GM18867 (cell line): ENCODE measurements around the gene SLC13A2.
"Not testable (repeated sequence)": the region's sequence is repeated elsewhere in the genome, so short reads cannot be mapped to it uniquely, and the experiment has no call there.

ENCODE experiments used
- ATAC-seq: cut with Tn5 transposase; IDR thresholded peaks from one replicate; pipeline ENCODE4 v1.9.1; 2021; ENCODE audit warnings: mild to moderate bottlenecking, moderate library complexity; ENCODE audit not compliant: unreplicated experiment

The SLC13A2 gene

GRCh38 chr17:28513476-28513875 is 40.0 kb downstream of the SLC13A2 start:
- no peak for ATAC-seq

GRCh38 chr17:28514561-28515002 is 41.1 kb downstream of the SLC13A2 start:
- ATAC-seq, result no peak

- no peak for ATAC-seq
Measured at GRCh38 chr17:28515518-28515917, 42.1 kb downstream of the SLC13A2 start.

- no peak for ATAC-seq
Measured at GRCh38 chr17:28518132-28518531, 44.7 kb downstream of the SLC13A2 start.

- ATAC-seq, result no peak
Measured at GRCh38 chr17:28518578-28518977, 45.1 kb downstream of the SLC13A2 start.

- ATAC-seq, result no peak
Measured at GRCh38 chr17:28519236-28519635, 45.8 kb downstream of the SLC13A2 start.

- ATAC-seq, result no peak
Measured at GRCh38 chr17:28520687-28521086, 47.2 kb downstream of the SLC13A2 start.

- ATAC-seq, result no peak
Measured at GRCh38 chr17:28521311-28522085, 48.1 kb downstream of the SLC13A2 start.

GRCh38 chr17:28522281-28522680 is 48.8 kb downstream of the SLC13A2 start:
- not testable (repeated sequence) for ATAC-seq

GRCh38 chr17:28523186-28523585 is 49.7 kb downstream of the SLC13A2 start:
- no peak for ATAC-seq

- no peak for ATAC-seq
Measured at GRCh38 chr17:28523876-28524275, 50.4 kb downstream of the SLC13A2 start.

- no peak for ATAC-seq
Measured at GRCh38 chr17:28524476-28525424, 51.3 kb downstream of the SLC13A2 start.

GRCh38 chr17:28526381-28526780 is 52.9 kb downstream of the SLC13A2 start:
- ATAC-seq, result no peak

GRCh38 chr17:28527181-28527681 is 53.8 kb downstream of the SLC13A2 start:
- no peak for ATAC-seq

GRCh38 chr17:28527859-28528258 is 54.4 kb downstream of the SLC13A2 start:
- ATAC-seq, result no peak

GRCh38 chr17:28528327-28529012 is 55.0 kb downstream of the SLC13A2 start:
- no peak for ATAC-seq

GRCh38 chr17:28529013-28529400 is 55.6 kb downstream of the SLC13A2 start:
- ATAC-seq, result no peak

- ATAC-seq, result no peak
Measured at GRCh38 chr17:28530250-28530649, 56.8 kb downstream of the SLC13A2 start.

GRCh38 chr17:28530926-28531325 is 57.5 kb downstream of the SLC13A2 start:
- no peak for ATAC-seq

GRCh38 chr17:28532050-28532960 is 58.9 kb downstream of the SLC13A2 start:
- no peak for ATAC-seq
